ENCODE data around the gene AVPR2.

- no peak for TF ChIP-seq CTCF (conservative IDR thresholded peaks at IDR 0.05)
- no peak for TF ChIP-seq ZFX (IDR thresholded peaks at IDR 0.05)
Measured at GRCh38 chrX:153948002-153948466, 43.6 kb downstream of the AVPR2 start.

Data from C4-2B (cell line).